ENCODE results near the gene WNK2.

DNA sequence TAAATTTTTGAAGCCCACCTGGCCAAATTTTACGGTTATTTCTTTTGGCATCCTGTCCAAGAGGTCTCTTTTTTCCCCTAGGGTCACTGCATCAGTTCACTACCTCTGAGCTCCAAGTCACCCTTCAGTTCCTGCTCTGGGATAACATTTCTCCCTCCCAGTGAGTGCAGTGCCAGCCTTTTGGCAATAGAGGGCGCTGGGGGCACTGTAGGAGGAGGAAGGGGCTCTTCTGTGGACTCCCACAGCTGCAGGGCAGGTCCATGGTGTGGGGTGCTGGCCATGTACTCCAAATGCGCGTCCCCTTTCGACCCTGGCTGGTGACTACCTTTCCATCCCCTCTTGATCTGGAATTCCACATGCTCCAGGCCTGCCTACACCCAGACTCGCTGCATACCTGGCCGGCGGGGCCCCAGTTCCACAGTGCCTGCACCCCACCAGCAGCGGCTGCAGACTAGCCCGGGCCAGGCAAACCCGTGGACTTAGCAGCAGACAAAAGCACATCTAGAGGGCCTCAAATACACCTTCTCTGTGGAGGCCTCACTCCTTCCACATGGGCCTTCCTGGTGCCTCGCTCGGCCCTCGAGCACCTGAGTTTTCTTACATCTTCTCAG, 29.5 kb upstream of the WNK2 start:
- TF ChIP-seq CTCF (conservative IDR thresholded peaks at IDR 0.05 in 1 of 2, IDR thresholded peaks at IDR 0.05 in 1 of 2; ENCODE audit: extremely low read depth in 1 of 2, insufficient read depth in 1 of 2, low read depth in 1 of 2, low read length in 2 of 2): peak; percentile 74 to 77
- no peak for TF ChIP-seq EZH2 (IDR thresholded peaks at IDR 0.05; ENCODE audit: borderline replicate concordance, low read length)

All from mammary epithelial cell (primary cell).